WTC11 (cell line): ENCODE results near the gene MYPOP. TPM values are rescaled to one million over a fixed set of nuclear protein-coding genes. Genes with fewer than 3 reads are reported as not detected.

ENCODE experiments used
- ATAC-seq: fragments of 200-7000 bp; cut with Tn5 transposase; 2 replicates; pipeline ENCODE4 v1.10.0; 2021; ENCODE audit warnings: mild to moderate bottlenecking, moderate library complexity
- CTCF ChIA-PET: fragments of 300-600 bp; sonication (Branson Sonifier 250); formaldehyde crosslinking; loops from one replicate; lab custom pipeline; 2021; ENCODE audit warnings: antibody characterized with exemption; lab: Charles Lee
- POLR2A ChIA-PET: fragments of 350-600 bp; sonication (Branson Sonifier 250); formaldehyde crosslinking; loops from one replicate; lab custom pipeline; 2021; ENCODE audit warnings: antibody characterized with exemption; lab: Charles Lee
- DNase-seq: peaks from one replicate; pipeline ENCODE4 v3.0.0; 2021; ENCODE audit warnings: low spot score
- H3K27ac Mint-ChIP-seq: 2 replicates; pipeline ENCODE4 v1.8.0; 2021; ENCODE audit warnings: mixed read lengths
- H3K27me3 Mint-ChIP-seq: 2 replicates; pipeline ENCODE4 v1.8.0; 2021; ENCODE audit warnings: low read depth, mild to moderate bottlenecking, moderate library complexity, mixed read lengths
- H3K36me3 Mint-ChIP-seq: 2 replicates; pipeline ENCODE4 v1.8.0; 2021; ENCODE audit warnings: mixed read lengths
- H3K4me1 Mint-ChIP-seq: 2 replicates; pipeline ENCODE4 v1.8.0; 2022; ENCODE audit warnings: mixed read lengths
- H3K4me3 Mint-ChIP-seq: 2 replicates; pipeline ENCODE4 v1.8.0; 2021; ENCODE audit warnings: mild to moderate bottlenecking, moderate library complexity, mixed read lengths
- H3K9me3 Mint-ChIP-seq: 2 replicates; pipeline ENCODE4 v1.8.0; 2021; ENCODE audit warnings: mixed read lengths
- ESRRA ChIP-seq: sonication (generic); formaldehyde crosslinking; IDR thresholded peaks from 2 replicates; pipeline ENCODE4 v1.8.1; 2022; ENCODE audit warnings: mild to moderate bottlenecking, missing genetic modification reagents, borderline replicate concordance
- FOXP1 ChIP-seq: sonication (generic); formaldehyde crosslinking; IDR thresholded peaks from 2 replicates; pipeline ENCODE4 v1.8.0; 2022; ENCODE audit warnings: missing genetic modification reagents, mild to moderate bottlenecking, moderate library complexity, borderline replicate concordance
- HMGA2 ChIP-seq: fragments of 250-450 bp; sonication (Bioruptor Pico); IDR thresholded peaks from 2 replicates; pipeline ENCODE4 v1.4.0; 2021; ENCODE audit warnings: mild to moderate bottlenecking, moderate library complexity
- IRF1 ChIP-seq: sonication (generic); formaldehyde crosslinking; IDR thresholded peaks from 2 replicates; pipeline ENCODE4 v1.8.0; 2023; ENCODE audit warnings: missing genetic modification reagents
- IRF2 ChIP-seq: sonication (generic); formaldehyde crosslinking; IDR thresholded peaks from 2 replicates; pipeline ENCODE4 v1.8.0; 2022; ENCODE audit warnings: low read depth, missing genetic modification reagents, borderline replicate concordance
- JAZF1 ChIP-seq: fragments of 250-450 bp; sonication (Bioruptor Pico); IDR thresholded peaks from 2 replicates; pipeline ENCODE4 v1.9.0; 2021; ENCODE audit warnings: moderate library complexity, mild to moderate bottlenecking, inconsistent platforms
- MXD4 ChIP-seq: fragments of 250-450 bp; sonication (Bioruptor Pico); IDR thresholded peaks from 2 replicates; pipeline ENCODE4 v1.8.0; 2021; ENCODE audit warnings: mild to moderate bottlenecking, moderate library complexity, borderline replicate concordance
- NR1H2 ChIP-seq: sonication (generic); formaldehyde crosslinking; IDR thresholded peaks from 2 replicates; pipeline ENCODE4 v1.9.0; 2021; ENCODE audit warnings: mild to moderate bottlenecking, moderate library complexity, missing genetic modification reagents
- RORB ChIP-seq: fragments of 250-450 bp; sonication (Bioruptor Pico); IDR thresholded peaks from 2 replicates; pipeline ENCODE4 v1.9.0; 2021; ENCODE audit warnings: mild to moderate bottlenecking
- TEAD1 ChIP-seq: sonication (generic); formaldehyde crosslinking; IDR thresholded peaks from 2 replicates; pipeline ENCODE4 v1.8.0; 2022; ENCODE audit warnings: mild to moderate bottlenecking, missing genetic modification reagents
- TP53 ChIP-seq: sonication (generic); formaldehyde crosslinking; IDR thresholded peaks from 2 replicates; pipeline ENCODE4 v1.8.1; 2023; ENCODE audit warnings: mild to moderate bottlenecking, missing genetic modification reagents
- USF1 ChIP-seq: sonication (generic); formaldehyde crosslinking; IDR thresholded peaks from 2 replicates; pipeline ENCODE4 v1.8.0; 2022; ENCODE audit warnings: mild to moderate bottlenecking, missing genetic modification reagents
- ZNF121 ChIP-seq: sonication (generic); formaldehyde crosslinking; IDR thresholded peaks from 2 replicates; pipeline ENCODE4 v1.8.0; 2023; ENCODE audit warnings: missing genetic modification reagents
- ZNF138 ChIP-seq: sonication (generic); formaldehyde crosslinking; conservative IDR thresholded peaks from 2 replicates; pipeline ENCODE4 v1.8.1; 2022; ENCODE audit warnings: mild to moderate bottlenecking, moderate library complexity, missing genetic modification reagents
- ZNF263 ChIP-seq: sonication (generic); formaldehyde crosslinking; IDR thresholded peaks from 2 replicates; pipeline ENCODE4 v1.8.1; 2022; ENCODE audit warnings: low read depth, mild to moderate bottlenecking, moderate library complexity, missing genetic modification reagents
- ZNF396 ChIP-seq: fragments of 250-450 bp; sonication (Bioruptor Pico); IDR thresholded peaks from 2 replicates; pipeline ENCODE4 v1.8.0; 2021; ENCODE audit warnings: mild to moderate bottlenecking, moderate library complexity, borderline replicate concordance
- ZNF532 ChIP-seq: fragments of 250-450 bp; sonication (Bioruptor Pico); IDR thresholded peaks from 2 replicates; pipeline ENCODE4 v1.9.0; 2021; ENCODE audit warnings: mild to moderate bottlenecking, borderline replicate concordance
- ZNF671 ChIP-seq: fragments of 250-450 bp; sonication (Bioruptor Pico); IDR thresholded peaks from 2 replicates; pipeline ENCODE4 v1.8.0; 2021; ENCODE audit warnings: mild to moderate bottlenecking
- total RNA-seq: library from RNA; stranded (reverse); gene quantifications from 3 replicates; pipeline ENCODE4 v1.2.3, GENCODE V29; 2021
- TF ChIP-seq, protein P1 (sequence below): sonication (generic); formaldehyde crosslinking; IDR thresholded peaks from 2 replicates; pipeline ENCODE4 v1.8.1; 2022; ENCODE audit warnings: low read depth, mild to moderate bottlenecking, moderate library complexity, missing genetic modification reagents, borderline replicate concordance
- TF ChIP-seq, protein P2 (sequence below): sonication (generic); formaldehyde crosslinking; conservative IDR thresholded peaks from 2 replicates; pipeline ENCODE4 v1.8.1; 2022; ENCODE audit warnings: mild to moderate bottlenecking, missing genetic modification reagents

Gene MYPOP
- total RNA-seq, 1 experiment from 2014 or later = 13.6 TPM

DNA sequence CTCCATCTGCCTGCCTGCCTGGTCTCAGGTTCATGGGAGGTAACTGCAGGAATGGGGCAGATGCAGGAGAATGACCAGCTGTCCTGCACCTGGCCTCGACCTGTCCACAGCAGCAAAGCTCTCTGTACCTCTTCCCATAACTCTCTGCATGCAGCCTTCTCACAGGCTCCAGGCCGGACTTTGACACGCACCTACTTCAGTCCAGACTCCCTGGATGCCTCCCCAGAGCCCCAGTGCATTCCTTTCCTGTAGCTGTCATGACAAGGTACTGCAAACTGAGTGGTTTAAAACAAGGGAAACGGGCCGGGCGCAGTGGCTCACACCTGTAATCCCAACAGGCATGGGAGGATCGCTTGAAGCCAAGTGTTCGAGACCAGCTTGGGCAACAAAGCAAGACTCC is 8.9 kb upstream of the MYPOP start:
- H3K4me3 Mint-ChIP-seq = no peak overlapping the region
- ChIA-PET POLR2A (interaction anchor here (0.6 kb wide), 1 partner anchor 93 kb away, joined by 3 read pairs; no protein-coding TSS in a partner anchor), CTCF (interaction anchor here (0.8 to 2.0 kb wide), 4 partner anchors 99 to 166 kb away, joined by 3 to 8 read pairs (median 4); no protein-coding TSS in a partner anchor)
- H3K4me1 Mint-ChIP-seq = no peaks in the 10 kb centered on the region
- ATAC-seq = no peak
- H3K27ac Mint-ChIP-seq = no peak overlapping the region
- no peaks in the 10 kb centered on the region for H3K36me3 Mint-ChIP-seq
- TF ChIP-seq ZNF532 (CRISPR knock-in tag) (no peak), ZNF138 (CRISPR knock-in tag) (no peak), RORB (CRISPR knock-in tag) (no peak), ZNF671 (CRISPR knock-in tag) (no peak), TP53 (no peak), ESRRA (no peak), ZNF121 (CRISPR knock-in tag) (no peak), NR1H2 (CRISPR knock-in tag) (no peak), ZNF263 (CRISPR knock-in tag) (no peak), IRF2 (no peak), MXD4 (CRISPR knock-in tag) (no peak), HMGA2 (CRISPR knock-in tag) (no peak), USF1 (CRISPR knock-in tag) (no peak), ZNF396 (CRISPR knock-in tag) (no peak)
- no peaks in the 10 kb centered on the region for H3K9me3 Mint-ChIP-seq
- no peak for DNase-seq
- peaks cover 7% of the 10 kb centered on the region for H3K27me3 Mint-ChIP-seq

- CTCF ChIA-PET = interaction anchor here (0.8 to 2.2 kb wide), 6 partner anchors 28 to 170 kb away, joined by 3 to 8 read pairs (median 4); no protein-coding TSS in a partner anchor
- no peaks in the 10 kb centered on the region for H3K4me1 Mint-ChIP-seq
- DNase-seq = no peak
- no peaks in the 10 kb centered on the region for H3K36me3 Mint-ChIP-seq
- ATAC-seq = no peak
- POLR2A ChIA-PET = no interaction called here
- no peak overlapping the region for H3K4me3 Mint-ChIP-seq
- no peak for TF ChIP-seq NR1H2 (CRISPR knock-in tag)
- TF ChIP-seq JAZF1 (CRISPR knock-in tag) = no peak
- TF ChIP-seq FOXP1 (CRISPR knock-in tag) = no peak
- TF ChIP-seq, protein P1, sequence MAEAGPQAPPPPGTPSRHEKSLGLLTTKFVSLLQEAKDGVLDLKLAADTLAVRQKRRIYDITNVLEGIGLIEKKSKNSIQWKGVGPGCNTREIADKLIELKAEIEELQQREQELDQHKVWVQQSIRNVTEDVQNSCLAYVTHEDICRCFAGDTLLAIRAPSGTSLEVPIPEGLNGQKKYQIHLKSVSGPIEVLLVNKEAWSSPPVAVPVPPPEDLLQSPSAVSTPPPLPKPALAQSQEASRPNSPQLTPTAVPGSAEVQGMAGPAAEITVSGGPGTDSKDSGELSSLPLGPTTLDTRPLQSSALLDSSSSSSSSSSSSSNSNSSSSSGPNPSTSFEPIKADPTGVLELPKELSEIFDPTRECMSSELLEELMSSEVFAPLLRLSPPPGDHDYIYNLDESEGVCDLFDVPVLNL (CRISPR knock-in tag) = no peak
- TF ChIP-seq ZNF263 (CRISPR knock-in tag) = no peak
- TF ChIP-seq, protein P2, sequence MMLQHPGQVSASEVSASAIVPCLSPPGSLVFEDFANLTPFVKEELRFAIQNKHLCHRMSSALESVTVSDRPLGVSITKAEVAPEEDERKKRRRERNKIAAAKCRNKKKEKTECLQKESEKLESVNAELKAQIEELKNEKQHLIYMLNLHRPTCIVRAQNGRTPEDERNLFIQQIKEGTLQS (CRISPR knock-in tag) = no peak
- TF ChIP-seq IRF1 (CRISPR knock-in tag) = no peak
- TF ChIP-seq TEAD1 = no peak
- no peak for TF ChIP-seq ZNF396 (CRISPR knock-in tag)
- H3K9me3 Mint-ChIP-seq = no peaks in the 10 kb centered on the region
- peaks cover 7% of the 10 kb centered on the region for H3K27me3 Mint-ChIP-seq
- peak overlapping the region; percentile 48; the same call in 1 of the 2 replicates for H3K27ac Mint-ChIP-seq
Observed at GRCh38 chr19:45908956-45909355, 6.5 kb upstream of the MYPOP start.
